Upper lobe of left lung (tissue), 4 donors: ENCODE results near the gene CIAO2A.

ENCODE experiments used
- CTCF ChIP-seq, 6 experiments: fragments of 450-650 bp in 4 of 6; fragments of 200-600 bp in 2 of 6; sonication (generic) in 2 of 6; IDR thresholded peaks; one replicate each; pipeline ENCODE4 v1.5.1; 2016 to 2019; ENCODE audit warnings: antibody characterized with exemption in 6 of 6
- POLR2A ChIP-seq, 4 donors: fragments of 450-650 bp; IDR thresholded peaks; one replicate each; pipeline ENCODE4 v1.5.1; 2016 to 2017; ENCODE audit warnings: antibody characterized with exemption in 4 of 4, mild to moderate bottlenecking in 2 of 4

GRCh38 chr15:64023220-64023619 lies 70.4 kb downstream of the CIAO2A start:
- no peak for TF ChIP-seq CTCF (IDR thresholded peaks at IDR 0.05)
- no peak for TF ChIP-seq POLR2A (IDR thresholded peaks at IDR 0.05)
